ENCODE data around the gene SCN3B. TPM values are rescaled to one million over a fixed set of nuclear protein-coding genes. Genes with fewer than 3 reads are reported as not detected.

SCN3B gene
- total RNA-seq, 3 donors from 2014 or later = 1.9 to 2.6 (median 1.9) TPM

DNA sequence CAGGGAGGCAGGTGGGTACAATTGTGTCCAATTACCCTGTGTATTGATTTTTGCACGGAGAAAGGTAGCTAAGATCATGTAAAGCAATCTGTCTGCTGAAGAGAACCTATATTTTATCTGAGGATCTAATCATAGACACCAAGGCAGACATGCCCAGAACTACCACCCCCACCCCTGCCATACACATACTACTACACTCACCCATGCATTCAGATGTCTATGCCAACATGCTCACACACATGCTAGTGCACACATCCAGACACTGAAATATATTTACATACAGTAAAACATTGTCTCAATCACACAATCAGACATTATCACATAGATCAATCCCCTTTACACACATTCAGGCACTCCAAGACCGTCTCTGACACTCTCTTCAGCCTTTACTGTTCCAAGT lies 1.8 kb downstream of the SCN3B start:
- Histone ChIP-seq H3K9me3 (no peaks in the 10 kb centered on the region), H3K4me1 (no peaks in the 10 kb centered on the region), H3K27me3 (peaks cover 0 to 6% of the 10 kb centered on the region in 2 donors), H3K4me3 (no peak overlapping the region), H3K36me3 (no peaks in the 10 kb centered on the region), H3K27ac (no peak overlapping the region)
- intact Hi-C loops (cut with DNase I; ENCODE audit: low total_unique reads) = loop anchor here (10.0 kb wide), 1 partner anchor 1008 kb away; no protein-coding TSS in a partner anchor
- no peak for DNase-seq (ENCODE audit: low spot score in 2 of 2)
- TF ChIP-seq POLR2AphosphoS5 (IDR thresholded peaks at IDR 0.05) (no peak), POLR2A (IDR thresholded peaks at IDR 0.05) (no peak)
- TF ChIP-seq, protein P1, sequence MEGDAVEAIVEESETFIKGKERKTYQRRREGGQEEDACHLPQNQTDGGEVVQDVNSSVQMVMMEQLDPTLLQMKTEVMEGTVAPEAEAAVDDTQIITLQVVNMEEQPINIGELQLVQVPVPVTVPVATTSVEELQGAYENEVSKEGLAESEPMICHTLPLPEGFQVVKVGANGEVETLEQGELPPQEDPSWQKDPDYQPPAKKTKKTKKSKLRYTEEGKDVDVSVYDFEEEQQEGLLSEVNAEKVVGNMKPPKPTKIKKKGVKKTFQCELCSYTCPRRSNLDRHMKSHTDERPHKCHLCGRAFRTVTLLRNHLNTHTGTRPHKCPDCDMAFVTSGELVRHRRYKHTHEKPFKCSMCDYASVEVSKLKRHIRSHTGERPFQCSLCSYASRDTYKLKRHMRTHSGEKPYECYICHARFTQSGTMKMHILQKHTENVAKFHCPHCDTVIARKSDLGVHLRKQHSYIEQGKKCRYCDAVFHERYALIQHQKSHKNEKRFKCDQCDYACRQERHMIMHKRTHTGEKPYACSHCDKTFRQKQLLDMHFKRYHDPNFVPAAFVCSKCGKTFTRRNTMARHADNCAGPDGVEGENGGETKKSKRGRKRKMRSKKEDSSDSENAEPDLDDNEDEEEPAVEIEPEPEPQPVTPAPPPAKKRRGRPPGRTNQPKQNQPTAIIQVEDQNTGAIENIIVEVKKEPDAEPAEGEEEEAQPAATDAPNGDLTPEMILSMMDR (IDR thresholded peaks at IDR 0.05) = no peak

DNA sequence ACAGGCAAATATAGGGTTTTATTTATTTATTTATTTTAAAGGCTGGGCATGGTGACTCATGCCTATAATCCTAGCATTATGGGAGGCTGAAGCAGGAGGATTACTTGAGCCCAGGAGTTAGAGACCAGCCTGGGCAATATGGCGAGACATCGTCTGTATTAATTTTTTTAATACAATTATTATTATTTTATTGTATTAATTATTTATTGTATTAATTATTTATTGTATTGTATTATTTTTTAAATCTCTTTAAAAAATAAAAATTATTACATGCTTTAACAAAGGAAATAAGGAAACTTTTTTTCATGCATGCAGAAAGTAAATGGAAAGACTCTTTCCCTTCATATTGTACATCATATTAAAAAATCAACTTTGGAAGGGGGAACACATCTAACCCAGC lies 3.5 kb downstream of the SCN3B start:
- DNase-seq (ENCODE audit: low spot score in 2 of 2) = no peak
- Histone ChIP-seq H3K36me3 (no peaks in the 10 kb centered on the region), H3K4me3 (no peak overlapping the region), H3K27me3 (peaks cover 0 to 6% of the 10 kb centered on the region in 2 donors), H3K9me3 (no peaks in the 10 kb centered on the region), H3K27ac (no peak overlapping the region), H3K4me1 (no peaks in the 10 kb centered on the region)
- intact Hi-C loops (cut with DNase I; ENCODE audit: low total_unique reads) = loop anchor here (10.0 kb wide), 1 partner anchor 1006 kb away; no protein-coding TSS in a partner anchor
- TF ChIP-seq, protein P1 (IDR thresholded peaks at IDR 0.05) = no peak
- no peak for TF ChIP-seq POLR2A (IDR thresholded peaks at IDR 0.05)
- no peak for TF ChIP-seq POLR2AphosphoS5 (IDR thresholded peaks at IDR 0.05)

DNA sequence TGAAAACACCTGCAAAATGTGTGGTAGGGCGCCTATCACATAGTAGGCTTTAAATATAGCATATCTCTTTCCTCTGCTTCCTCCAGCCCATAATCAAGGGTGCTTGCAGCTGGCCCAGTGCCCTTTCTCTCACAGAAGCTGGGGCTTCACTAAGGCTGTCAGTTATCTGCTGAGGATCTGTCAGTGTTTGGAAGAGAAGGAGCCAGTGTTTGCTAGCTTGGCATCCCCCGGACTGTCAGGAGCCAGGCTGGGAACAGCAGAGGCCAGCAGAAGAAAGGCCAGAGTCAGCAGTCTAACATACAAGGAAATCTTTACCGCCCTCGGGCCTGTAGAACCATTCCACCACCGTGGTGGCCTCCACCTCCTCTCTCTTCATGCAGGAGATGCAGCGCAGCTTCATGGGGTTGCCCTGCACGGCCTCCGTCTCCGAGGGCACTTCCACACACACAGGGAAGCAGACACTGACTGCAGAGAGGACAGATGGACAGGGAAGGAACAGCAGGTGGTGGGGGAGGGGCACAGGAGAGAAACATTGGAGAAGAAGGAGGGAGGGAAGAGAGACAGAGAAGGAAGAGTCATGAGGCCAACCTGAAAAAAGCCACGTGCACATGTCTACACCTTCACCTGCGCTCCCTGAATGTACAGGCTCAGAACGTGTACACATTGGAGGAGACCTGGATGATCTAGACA lies 9.0 kb downstream of the SCN3B start:
- H3K27me3 ChIP-seq = peaks cover 0 to 7% of the 10 kb centered on the region in 2 donors
- TF ChIP-seq POLR2AphosphoS5 (IDR thresholded peaks at IDR 0.05) (no peak), POLR2A (IDR thresholded peaks at IDR 0.05) (no peak)
- TF ChIP-seq, protein P1 (IDR thresholded peaks at IDR 0.05) = no peak
- no peak for DNase-seq (ENCODE audit: low spot score in 2 of 2)

DNA sequence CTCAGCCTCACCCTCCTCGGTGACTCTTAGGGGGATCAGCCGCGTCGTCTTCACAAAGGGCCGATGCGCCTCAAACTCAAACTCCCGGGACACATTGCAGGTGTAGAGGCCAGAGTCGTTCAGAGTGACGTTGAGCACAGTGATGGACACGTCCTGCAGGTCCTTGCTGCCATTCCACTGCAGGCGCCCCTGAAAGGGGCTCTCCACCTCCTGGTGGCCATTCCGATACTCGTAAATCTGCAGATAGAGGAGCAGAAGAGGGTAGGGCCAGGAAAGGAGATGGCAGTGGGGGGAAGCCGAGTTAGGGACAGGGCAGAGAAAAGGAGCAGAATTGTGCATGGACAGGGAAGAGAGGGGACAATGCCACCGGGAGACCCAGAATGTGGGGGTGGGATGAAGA lies 12.0 kb downstream of the SCN3B start:
- H3K4me1 ChIP-seq = no peaks in the 10 kb centered on the region
- H3K27me3 ChIP-seq = peaks cover 0 to 7% of the 10 kb centered on the region in 2 donors
- no peaks in the 10 kb centered on the region for H3K9me3 ChIP-seq
- H3K36me3 ChIP-seq = no peaks in the 10 kb centered on the region
- TF ChIP-seq, protein P1 (IDR thresholded peaks at IDR 0.05) = no peak
- TF ChIP-seq POLR2A (IDR thresholded peaks at IDR 0.05) (no peak), POLR2AphosphoS5 (IDR thresholded peaks at IDR 0.05) (no peak)
- H3K4me3 ChIP-seq = no peak overlapping the region
- DNase-seq (ENCODE audit: low spot score in 2 of 2) = no peak
- no peak overlapping the region for H3K27ac ChIP-seq
- intact Hi-C loops (cut with DNase I; ENCODE audit: low total_unique reads) = no loop called here

More for the DNA sequence above, 9.0 kb downstream of the SCN3B start:
- H3K36me3 ChIP-seq = no peaks in the 10 kb centered on the region
- H3K27ac ChIP-seq = no peak overlapping the region
- H3K4me1 ChIP-seq = no peaks in the 10 kb centered on the region
- H3K9me3 ChIP-seq = no peaks in the 10 kb centered on the region
- intact Hi-C loops (cut with DNase I; ENCODE audit: low total_unique reads) = no loop called here
- H3K4me3 ChIP-seq = no peak overlapping the region

DNA sequence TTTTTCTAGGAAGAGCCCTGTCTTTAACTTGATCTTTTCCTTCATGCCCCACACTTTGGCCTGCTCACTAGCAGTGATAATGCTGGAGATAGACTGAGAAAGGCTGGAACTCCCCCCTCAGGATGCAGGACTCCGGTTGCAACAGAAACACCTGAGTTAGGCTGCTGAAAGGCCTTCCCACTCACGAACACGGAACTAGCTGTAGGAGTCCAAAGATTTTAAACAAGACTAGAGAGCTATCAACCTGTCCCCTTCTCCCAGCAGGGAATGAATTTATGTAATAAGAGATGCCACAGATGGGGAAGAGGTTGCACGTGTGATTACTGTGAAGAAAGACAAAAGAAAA lies 13.0 kb downstream of the SCN3B start:
- Histone ChIP-seq H3K9me3 (no peaks in the 10 kb centered on the region), H3K27ac (no peak overlapping the region), H3K36me3 (no peaks in the 10 kb centered on the region), H3K4me3 (no peak overlapping the region), H3K4me1 (no peaks in the 10 kb centered on the region), H3K27me3 (peaks cover 0 to 7% of the 10 kb centered on the region in 2 donors)
- DNase-seq (ENCODE audit: low spot score in 2 of 2) = no peak
- no peak for TF ChIP-seq POLR2A (IDR thresholded peaks at IDR 0.05)
- TF ChIP-seq POLR2AphosphoS5 (IDR thresholded peaks at IDR 0.05) = no peak
- TF ChIP-seq, protein P1 (IDR thresholded peaks at IDR 0.05) = no peak
- intact Hi-C loops (cut with DNase I; ENCODE audit: low total_unique reads) = no loop called here

Measured in breast epithelium (tissue), 4 donors.